SK-N-SH (cell line): Measurements from ENCODE around the gene JOSD2. TPM values are rescaled to one million over a fixed set of nuclear protein-coding genes. Genes with fewer than 3 reads are reported as not detected.
A peak's percentile ranks its signal among the peaks of the same experiment; 100 is the strongest.

Experiments
- CTCF ChIA-PET: fragments of 300-600, 350-600 bp; formaldehyde crosslinking; extraction: SDS; loops from one replicate; lab custom pipeline; 2021; lab: Yijun Ruan, JAX
- POLR2A ChIA-PET: fragments of 350-600 bp; sonication (Branson Sonifier 250); formaldehyde crosslinking; extraction: SDS; loops from one replicate; lab custom pipeline; 2020; ENCODE audit warnings: antibody characterized with exemption, inconsistent platforms; lab: Yijun Ruan, JAX
- DNase-seq: peaks from one replicate; pipeline ENCODE4 v3.0.0; 2012
- H2AFZ ChIP-seq: fragments of 200-600 bp; sonication (generic); 2 replicates; pipeline ENCODE4 v1.8.1; 2016; ENCODE audit warnings: antibody characterized with exemption, mild to moderate bottlenecking, low read depth
- H3F3A ChIP-seq: fragments of 200-600 bp; sonication (generic); replicated peaks from 2 replicates; pipeline ENCODE3; 2016; ENCODE audit warnings: antibody characterized with exemption, mild to moderate bottlenecking; ENCODE audit not compliant: insufficient read depth
- H3K27ac ChIP-seq, 2 experiments: fragments of 200-500 bp in 1 of 2; fragments of 200-600 bp in 1 of 2; sonication (Bioruptor generic) in 1 of 2; sonication (generic), shearing (Covaris generic) in 1 of 2; 2 replicates each; pipeline versions ENCODE4 v1.5.1 to v1.6.1; 2014 to 2016; ENCODE audit warnings: low read depth in 2 of 2, inconsistent platforms in 1 of 2, low read length in 1 of 2, mild to moderate bottlenecking in 1 of 2, mixed read lengths in 1 of 2
- H3K27me3 ChIP-seq: fragments of 200-600 bp; sonication (generic), shearing (Covaris generic); 2 replicates; pipeline ENCODE4 v1.6.1; 2016; ENCODE audit warnings: mixed run types; ENCODE audit not compliant: insufficient read depth
- H3K36me3 ChIP-seq, 2 experiments: fragments of 200-500 bp in 1 of 2; fragments of 200-600 bp in 1 of 2; sonication (Bioruptor generic) in 1 of 2; sonication (generic) in 1 of 2; replicated peaks in 1 of 2; 2 replicates each; pipeline versions ENCODE3 to v1.5.1; 2014 to 2016; ENCODE audit warnings: low read length in 1 of 2, mild to moderate bottlenecking in 1 of 2; ENCODE audit not compliant: insufficient read depth in 2 of 2, control insufficient read depth in 1 of 2
- H3K4me1 ChIP-seq, 2 experiments: fragments of 200-500 bp in 1 of 2; fragments of 200-600 bp in 1 of 2; sonication (Bioruptor generic) in 1 of 2; sonication (generic), shearing (Covaris generic) in 1 of 2; 2 replicates each; pipeline versions ENCODE4 v1.5.1 to v1.6.1; 2014 to 2016; ENCODE audit warnings: low read depth in 1 of 2, low read length in 1 of 2, mixed run types in 1 of 2; ENCODE audit not compliant: insufficient read depth in 2 of 2, control insufficient read depth in 1 of 2
- H3K4me2 ChIP-seq: fragments of 200-600 bp; sonication (generic), shearing (Covaris generic); 2 replicates; pipeline ENCODE4 v1.6.1; 2017; ENCODE audit warnings: mixed run types
- H3K4me3 ChIP-seq, 2 experiments: fragments of 200-500 bp in 1 of 2; fragments of 200-600 bp in 1 of 2; sonication (Bioruptor generic) in 1 of 2; sonication (generic), shearing (Covaris generic) in 1 of 2; 2 replicates each; pipeline versions ENCODE4 v1.5.1 to v1.8.1; 2014 to 2016; ENCODE audit warnings: low read depth in 2 of 2, inconsistent platforms in 1 of 2, low read length in 1 of 2, mild to moderate bottlenecking in 1 of 2, mixed read lengths in 1 of 2, moderate library complexity in 1 of 2
- H3K79me2 ChIP-seq: fragments of 200-600 bp; sonication (generic); 2 replicates; pipeline ENCODE4 v1.8.1; 2017; ENCODE audit warnings: mild to moderate bottlenecking; ENCODE audit not compliant: insufficient read depth
- H3K9ac ChIP-seq: fragments of 200-600 bp; sonication (generic); 2 replicates; pipeline ENCODE4 v1.6.1; 2017; ENCODE audit warnings: mixed run types
- H3K9me2 ChIP-seq: fragments of 200-600 bp; sonication (generic); 2 replicates; pipeline ENCODE4 v1.6.1; 2017; ENCODE audit warnings: mixed run types
- H3K9me3 ChIP-seq: fragments of 200-600 bp; sonication (generic); 2 replicates; pipeline ENCODE4 v1.6.1; 2017; ENCODE audit warnings: mixed run types, mild to moderate bottlenecking, moderate library complexity
- H4K20me1 ChIP-seq: fragments of 200-600 bp; sonication (generic); 2 replicates; pipeline ENCODE4 v1.6.1; 2017; ENCODE audit warnings: mild to moderate bottlenecking, mixed run types; ENCODE audit not compliant: insufficient read depth
- MXI1 ChIP-seq: IDR thresholded peaks from 2 replicates; pipeline ENCODE4 v1.6.1; 2012; ENCODE audit warnings: mild to moderate bottlenecking, low read depth, low read length, improper control_type of control experiment
- NFIC ChIP-seq: IDR thresholded peaks from 2 replicates; pipeline ENCODE4 v1.4.0; 2012; ENCODE audit warnings: borderline replicate concordance
- PBX3 ChIP-seq: IDR thresholded peaks from 2 replicates; pipeline ENCODE4; 2012
- RCOR1 ChIP-seq: fragments of 150-350 bp; IDR thresholded peaks from 2 replicates; pipeline ENCODE4 v1.6.1; 2017; ENCODE audit warnings: antibody characterized with exemption, low read length
- TCF12 ChIP-seq: IDR thresholded peaks from 2 replicates; pipeline ENCODE4 v1.4.0; 2012
- ZBTB33 ChIP-seq: IDR thresholded peaks from 2 replicates; pipeline ENCODE4 v1.4.0; 2012; ENCODE audit warnings: low read depth, borderline replicate concordance
- WGBS: methylation state at CpG from one replicate; pipeline ENCODE4 v1.1.6; 2017; ENCODE audit warnings: low lambda C conversion rate; 5-methylcytosine and 5-hydroxymethylcytosine counted together
- polyA plus RNA-seq, 3 experiments: library from polyadenylated mRNA; depleted of rRNA; stranded (reverse); fragments of >200 nt; gene quantifications; 2 replicates each; pipeline ENCODE4 v1.2.3, GENCODE V29; 2012
- TF ChIP-seq, protein P1 (sequence below): fragments of 200-600 bp; sonication (generic); IDR thresholded peaks from 2 replicates; pipeline ENCODE4 v1.6.1; 2017; ENCODE audit warnings: antibody characterized with exemption, mild to moderate bottlenecking, moderate library complexity

Gene JOSD2
- polyA plus RNA-seq, 1 of the 3 experiments (the other 2 are of a cell fraction) = 81.2 TPM

GRCh38 chr19:50497022-50497405 lies 14.0 kb downstream of the JOSD2 start:
- H3K4me3 ChIP-seq = no peak overlapping the region
- ChIA-PET POLR2A (no interaction called here), CTCF (interaction anchor here (0.8 to 1.5 kb wide), 4 partner anchors 39 to 128 kb away, joined by 3 to 8 read pairs (median 4); no protein-coding TSS in a partner anchor)
- no peak overlapping the region for H3K9ac ChIP-seq
- no peaks in the 10 kb centered on the region for H3F3A ChIP-seq
- H3K79me2 ChIP-seq = no peaks in the 10 kb centered on the region
- no peak overlapping the region for H3K4me2 ChIP-seq
- H3K4me1 ChIP-seq = peaks cover 0 to 7% of the 10 kb centered on the region in 2 experiments; a peak in 1 of 4 replicates
- no peaks in the 10 kb centered on the region for H3K36me3 ChIP-seq
- no peak for DNase-seq
- 80% methylated on average over 8 of the region's 8 CpGs for WGBS
- H4K20me1 ChIP-seq = no peaks in the 10 kb centered on the region
- TF ChIP-seq, protein P1, sequence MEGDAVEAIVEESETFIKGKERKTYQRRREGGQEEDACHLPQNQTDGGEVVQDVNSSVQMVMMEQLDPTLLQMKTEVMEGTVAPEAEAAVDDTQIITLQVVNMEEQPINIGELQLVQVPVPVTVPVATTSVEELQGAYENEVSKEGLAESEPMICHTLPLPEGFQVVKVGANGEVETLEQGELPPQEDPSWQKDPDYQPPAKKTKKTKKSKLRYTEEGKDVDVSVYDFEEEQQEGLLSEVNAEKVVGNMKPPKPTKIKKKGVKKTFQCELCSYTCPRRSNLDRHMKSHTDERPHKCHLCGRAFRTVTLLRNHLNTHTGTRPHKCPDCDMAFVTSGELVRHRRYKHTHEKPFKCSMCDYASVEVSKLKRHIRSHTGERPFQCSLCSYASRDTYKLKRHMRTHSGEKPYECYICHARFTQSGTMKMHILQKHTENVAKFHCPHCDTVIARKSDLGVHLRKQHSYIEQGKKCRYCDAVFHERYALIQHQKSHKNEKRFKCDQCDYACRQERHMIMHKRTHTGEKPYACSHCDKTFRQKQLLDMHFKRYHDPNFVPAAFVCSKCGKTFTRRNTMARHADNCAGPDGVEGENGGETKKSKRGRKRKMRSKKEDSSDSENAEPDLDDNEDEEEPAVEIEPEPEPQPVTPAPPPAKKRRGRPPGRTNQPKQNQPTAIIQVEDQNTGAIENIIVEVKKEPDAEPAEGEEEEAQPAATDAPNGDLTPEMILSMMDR = no peak
- no peak for TF ChIP-seq PBX3
- no peak for TF ChIP-seq ZBTB33
- TF ChIP-seq NFIC = no peak
- TF ChIP-seq RCOR1 = no peak
- no peak for TF ChIP-seq TCF12
- H3K27me3 ChIP-seq = no peaks in the 10 kb centered on the region; the same call in 1 of the 2 replicates
- H2AFZ ChIP-seq = no peak overlapping the region
- H3K27ac ChIP-seq = no peak overlapping the region
- H3K9me3 ChIP-seq = no peaks in the 10 kb centered on the region
- H3K9me2 ChIP-seq = no peaks in the 10 kb centered on the region

DNA sequence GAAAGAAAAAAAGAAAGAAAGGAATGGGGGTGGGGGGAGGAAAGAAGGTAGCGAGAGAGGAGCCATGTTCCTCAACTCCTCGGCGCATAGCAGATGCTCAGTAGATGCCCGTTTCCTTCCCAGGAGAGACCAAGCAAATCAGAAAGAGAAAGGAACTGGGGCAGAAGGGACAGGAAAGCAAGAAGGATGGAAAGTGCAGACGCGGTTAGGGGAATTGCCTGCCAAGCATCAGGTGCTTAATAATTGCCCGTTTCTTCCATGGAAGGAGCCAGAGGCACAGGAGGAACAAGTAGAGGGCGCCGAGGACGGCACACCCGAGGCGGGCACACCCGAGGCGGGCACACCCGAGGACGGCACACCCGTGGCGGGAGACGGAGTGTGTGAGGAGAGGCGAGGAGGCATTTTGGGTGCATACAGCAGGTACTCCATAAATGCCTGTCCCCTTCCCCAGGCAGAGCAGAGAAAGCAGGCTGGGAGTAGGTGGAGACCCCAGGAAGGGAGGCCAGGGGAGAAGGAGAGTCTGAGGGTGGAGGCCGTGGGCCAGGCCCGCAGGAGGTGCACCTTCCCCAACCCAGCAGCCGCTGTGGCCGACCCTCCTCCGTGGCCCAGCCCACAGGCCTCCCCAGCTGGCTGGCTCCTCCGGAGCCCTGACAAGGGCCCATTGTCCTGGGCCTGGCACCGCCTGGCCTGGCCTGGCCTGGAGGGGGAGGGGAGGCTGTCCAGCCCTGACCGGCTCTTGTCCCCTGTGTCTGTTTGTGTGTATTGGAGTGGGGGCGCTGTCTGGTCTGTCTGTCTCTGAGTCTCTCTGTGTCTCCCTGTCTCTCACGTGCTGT lies 14.6 kb downstream of the JOSD2 start:
- H3F3A ChIP-seq = no peaks in the 10 kb centered on the region
- H3K9me2 ChIP-seq = no peaks in the 10 kb centered on the region
- no peak overlapping the region for H3K9ac ChIP-seq
- no peaks in the 10 kb centered on the region for H3K36me3 ChIP-seq
- WGBS = 79% methylated on average over 22 of the region's 30 CpGs
- TF ChIP-seq MXI1 = no peak
- peak; percentile 69 for DNase-seq
- peaks cover 5% of the 10 kb centered on the region; the same call in 1 of the 2 replicates for H3K27me3 ChIP-seq
- H3K9me3 ChIP-seq = no peaks in the 10 kb centered on the region
- H3K4me1 ChIP-seq = peaks cover 0 to 7% of the 10 kb centered on the region in 2 experiments; a peak in 1 of 4 replicates
- no peak overlapping the region for H3K4me3 ChIP-seq
- ChIA-PET CTCF (interaction anchor here (0.8 to 1.5 kb wide), 4 partner anchors 40 to 128 kb away, joined by 3 to 8 read pairs (median 4); no protein-coding TSS in a partner anchor), POLR2A (no interaction called here)
- H4K20me1 ChIP-seq = no peaks in the 10 kb centered on the region
- no peak overlapping the region for H3K4me2 ChIP-seq
- no peaks in the 10 kb centered on the region for H3K79me2 ChIP-seq
- H3K27ac ChIP-seq = no peak overlapping the region
- H2AFZ ChIP-seq = no peak overlapping the region
